Measurements from ENCODE around the gene OXT.

- no peak for TF ChIP-seq CTCF (IDR thresholded peaks at IDR 0.05)
- TF ChIP-seq POLR2A (IDR thresholded peaks at IDR 0.05), result no peak
These were observed 38.2 kb downstream of the OXT start for GRCh38 chr20:3109350-3110302.

Data from body of pancreas (tissue), 4 donors.